Inferior parietal cortex (tissue), 1 donor: ENCODE measurements around the gene P2RX7.
"Not testable (repeated sequence)": the region's sequence is repeated elsewhere in the genome, so short reads cannot be mapped to it uniquely, and the experiment has no call there.

ENCODE experiments used
- DNase-seq: peaks from one replicate; pipeline ENCODE4 v3.0.0-alpha.2; 2016; ENCODE audit errors: extremely low spot score

The P2RX7 gene

DNA sequence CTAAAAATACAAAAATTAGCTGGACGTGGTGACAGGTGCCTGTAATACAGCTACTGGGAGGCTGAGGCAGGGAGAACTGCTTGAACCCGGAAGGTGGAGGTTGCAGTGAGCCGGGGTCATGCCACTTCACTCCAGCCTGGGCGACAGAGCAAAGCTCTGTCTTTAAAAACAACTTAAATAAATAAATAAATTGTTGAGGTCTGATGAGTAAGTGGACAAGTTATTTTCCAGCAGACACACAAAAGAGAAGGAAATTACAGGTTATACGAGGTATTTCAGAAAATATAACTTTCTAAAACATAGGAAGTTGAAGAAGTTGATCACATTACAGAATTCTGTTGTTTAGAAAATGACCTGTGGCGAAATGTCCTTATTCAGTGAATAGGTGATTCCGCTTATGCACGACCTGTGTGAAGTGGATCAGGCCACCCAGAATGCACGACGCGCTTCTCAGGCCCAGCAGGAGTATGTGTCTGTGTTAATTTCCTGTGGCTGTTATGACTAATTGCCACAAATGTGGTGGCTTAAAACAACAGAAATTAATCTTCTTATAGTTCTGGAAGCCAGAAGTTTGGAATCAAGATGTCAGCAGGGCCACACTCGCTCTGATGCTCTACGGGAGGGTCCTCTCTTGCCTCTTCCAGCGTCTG lies 38.1 kb downstream of the P2RX7 start:
- DNase-seq: no peak

DNA sequence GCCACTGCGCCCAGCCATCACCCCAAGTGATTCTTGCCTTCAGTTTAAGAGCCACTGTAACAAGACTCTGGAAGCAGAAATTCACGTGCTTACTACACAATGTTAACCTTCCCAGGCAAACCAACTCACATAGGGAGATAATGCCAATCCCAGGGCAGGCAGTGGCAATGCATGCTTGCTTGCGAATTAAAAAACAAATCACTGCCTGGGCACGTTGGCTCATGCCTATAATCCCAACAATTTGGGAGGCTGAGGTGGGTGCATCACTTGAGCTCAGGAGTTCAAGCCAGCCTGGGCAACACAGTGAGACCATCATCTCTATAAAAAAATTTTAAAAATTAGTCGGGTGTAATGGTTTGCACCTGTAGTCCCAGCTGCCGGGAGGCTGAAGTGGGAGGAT lies 39.5 kb downstream of the P2RX7 start:
- no peak for DNase-seq

- DNase-seq: peak; percentile 76
Measured at GRCh38 chr12:121175383-121176119, 42.9 kb downstream of the P2RX7 start.

- no peak for DNase-seq
Measured at GRCh38 chr12:121176826-121177529, 44.3 kb downstream of the P2RX7 start.

DNA sequence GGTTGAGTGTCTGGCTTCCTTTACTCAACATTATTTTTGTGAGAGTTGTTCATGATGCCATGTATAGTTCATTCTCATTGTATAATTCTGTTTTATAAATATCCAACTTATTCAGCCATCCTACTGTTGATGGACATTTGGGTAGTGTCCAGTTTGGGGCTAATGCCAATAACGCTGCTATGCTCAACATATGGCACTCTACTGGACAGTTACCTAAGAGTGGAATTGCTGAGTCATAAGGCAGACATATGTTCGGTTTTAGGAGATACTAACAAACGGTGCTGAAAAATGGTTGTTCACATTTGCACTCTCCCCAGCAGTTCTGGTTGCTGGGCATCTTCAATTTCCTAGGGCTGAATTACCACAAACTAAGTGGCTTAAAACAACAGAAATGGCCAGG lies 48.5 kb downstream of the P2RX7 start:
- peak; percentile 60 for DNase-seq

DNA sequence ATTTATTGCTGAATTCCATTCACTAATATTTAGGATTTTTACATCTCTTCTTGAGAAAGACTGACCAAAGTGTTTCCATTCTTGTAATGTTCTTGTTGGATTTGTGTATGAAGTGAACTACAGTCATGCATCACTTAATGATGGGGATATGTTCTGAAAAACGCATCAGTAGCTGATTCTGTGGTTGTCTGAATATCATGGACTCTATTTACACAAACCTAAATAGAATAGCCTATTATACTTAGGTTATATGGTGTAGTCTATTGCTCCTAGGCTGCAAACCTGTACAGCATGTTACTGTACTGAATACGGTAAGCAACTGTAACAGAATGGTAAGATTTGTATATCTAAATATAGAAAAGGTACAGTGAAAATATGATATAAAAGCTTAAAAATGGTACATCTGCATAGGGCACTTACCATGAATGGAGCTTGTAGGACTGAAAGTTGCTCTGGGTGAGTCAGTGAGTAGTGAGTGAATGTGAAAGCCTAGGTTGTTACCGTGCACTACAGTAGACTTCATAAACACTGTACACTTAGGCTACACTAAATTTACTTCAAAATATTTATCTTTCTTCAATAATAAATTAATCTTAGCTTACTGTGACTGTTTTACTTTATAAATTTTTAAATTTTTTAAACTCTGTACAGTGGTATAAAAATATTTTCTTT lies 49.7 kb downstream of the P2RX7 start:
- no peak for DNase-seq

DNA sequence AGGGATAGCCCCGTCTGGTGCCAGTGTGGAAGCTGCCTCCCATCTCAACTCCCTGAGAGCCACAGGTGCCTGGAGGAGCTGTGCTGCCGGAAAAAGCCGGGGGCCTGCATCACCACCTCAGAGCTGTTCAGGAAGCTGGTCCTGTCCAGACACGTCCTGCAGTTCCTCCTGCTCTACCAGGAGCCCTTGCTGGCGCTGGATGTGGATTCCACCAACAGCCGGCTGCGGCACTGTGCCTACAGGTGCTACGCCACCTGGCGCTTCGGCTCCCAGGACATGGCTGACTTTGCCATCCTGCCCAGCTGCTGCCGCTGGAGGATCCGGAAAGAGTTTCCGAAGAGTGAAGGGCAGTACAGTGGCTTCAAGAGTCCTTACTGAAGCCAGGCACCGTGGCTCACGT lies 51.7 kb downstream of the P2RX7 start:
- no peak for DNase-seq

DNA sequence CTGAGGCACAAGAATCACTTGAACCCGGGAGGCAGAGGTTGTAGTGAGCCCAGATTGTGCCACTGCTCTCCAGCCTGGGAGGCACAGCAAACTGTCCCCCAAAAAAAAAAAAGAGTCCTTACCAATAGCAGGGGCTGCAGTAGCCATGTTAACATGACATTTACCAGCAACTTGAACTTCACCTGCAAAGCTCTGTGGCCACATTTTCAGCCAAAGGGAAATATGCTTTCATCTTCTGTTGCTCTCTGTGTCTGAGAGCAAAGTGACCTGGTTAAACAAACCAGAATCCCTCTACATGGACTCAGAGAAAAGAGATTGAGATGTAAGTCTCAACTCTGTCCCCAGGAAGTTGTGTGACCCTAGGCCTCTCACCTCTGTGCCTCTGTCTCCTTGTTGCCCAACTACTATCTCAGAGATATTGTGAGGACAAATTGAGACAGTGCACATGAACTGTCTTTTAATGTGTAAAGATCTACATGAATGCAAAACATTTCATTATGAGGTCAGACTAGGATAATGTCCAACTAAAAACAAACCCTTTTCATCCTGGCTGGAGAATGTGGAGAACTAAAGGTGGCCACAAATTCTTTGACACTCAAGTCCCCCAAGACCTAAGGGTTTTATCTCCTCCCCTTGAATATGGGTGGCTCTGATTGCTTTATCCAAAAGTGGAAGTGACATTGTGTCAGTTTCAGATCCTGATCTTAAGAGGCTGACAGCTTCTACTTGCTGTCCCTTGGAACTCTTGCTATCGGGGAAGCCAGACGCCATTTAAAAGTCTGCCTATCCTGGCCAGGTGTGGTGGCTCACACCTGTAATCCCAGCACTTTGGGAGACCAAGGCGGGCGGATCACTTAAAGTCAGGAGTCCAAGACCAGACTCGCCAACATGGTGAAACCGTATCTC lies 52.6 kb downstream of the P2RX7 start:
- DNase-seq: no peak

DNA sequence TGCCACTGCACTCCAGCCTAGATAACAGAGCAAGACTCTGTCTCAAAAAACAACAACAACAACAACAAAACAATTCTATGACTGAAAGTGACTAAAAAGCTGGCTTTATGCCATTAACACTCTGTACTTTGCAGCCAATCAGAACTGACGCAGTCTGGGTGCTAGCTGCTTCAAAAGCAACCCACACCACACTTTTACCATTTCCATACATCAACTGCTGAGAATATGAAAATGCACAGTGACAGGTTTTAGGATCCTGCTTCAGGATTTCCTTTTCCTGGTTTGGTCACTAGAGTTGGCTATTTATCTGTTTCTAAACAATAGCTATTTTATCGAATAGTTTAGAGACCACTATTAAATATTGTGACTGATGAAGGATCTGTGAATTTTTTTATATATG lies 54.1 kb downstream of the P2RX7 start:
- DNase-seq: no peak

DNA sequence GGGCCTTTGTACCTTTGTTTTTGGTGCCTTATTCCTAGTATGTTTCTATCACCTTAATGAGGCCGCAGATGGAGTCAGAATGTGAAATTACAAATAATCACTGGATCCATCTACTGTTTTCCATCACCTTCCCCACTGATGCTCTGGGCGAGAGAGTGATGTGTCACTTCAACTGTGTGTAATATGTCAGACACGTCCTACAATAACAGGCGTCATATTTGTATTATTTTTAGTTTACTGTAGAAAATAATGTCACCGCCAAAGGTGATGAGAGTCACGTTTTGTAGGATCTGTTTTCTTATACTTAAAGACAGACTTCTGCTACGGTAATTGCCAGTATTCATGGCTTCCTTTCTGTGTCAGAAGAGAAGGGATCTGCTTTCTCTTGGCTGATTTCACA lies 54.8 kb downstream of the P2RX7 start:
- DNase-seq: no peak

- DNase-seq: no peak
Measured at GRCh38 chr12:121188227-121188626, 55.6 kb downstream of the P2RX7 start.

- no peak for DNase-seq
Measured at GRCh38 chr12:121189131-121189530, 56.5 kb downstream of the P2RX7 start.

- no peak for DNase-seq
Measured at GRCh38 chr12:121189619-121190155, 57.0 kb downstream of the P2RX7 start.

DNA sequence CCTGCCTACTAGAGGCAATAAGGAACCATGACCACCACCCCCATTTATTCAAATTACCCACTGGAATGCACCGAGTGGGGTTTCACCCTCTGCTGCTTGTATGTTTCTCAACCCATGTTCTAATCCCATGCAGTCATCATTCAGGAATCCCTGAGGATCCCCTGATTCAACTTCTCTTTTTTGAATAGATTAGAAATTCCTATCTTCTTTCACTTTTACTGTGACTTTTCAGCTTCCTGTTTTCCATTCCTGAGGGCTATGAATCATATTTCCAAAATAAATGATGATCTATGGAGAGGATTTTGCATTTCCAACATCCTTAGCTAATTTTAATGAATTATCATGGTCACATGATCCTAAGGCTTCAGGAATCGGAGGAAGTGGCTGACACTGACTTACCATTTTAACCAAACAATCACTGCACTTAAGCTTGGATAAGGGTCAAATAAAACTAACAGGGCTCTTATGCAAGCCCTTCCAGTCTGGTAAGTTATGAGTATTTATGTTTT lies 57.9 kb downstream of the P2RX7 start:
- DNase-seq: no peak

DNA sequence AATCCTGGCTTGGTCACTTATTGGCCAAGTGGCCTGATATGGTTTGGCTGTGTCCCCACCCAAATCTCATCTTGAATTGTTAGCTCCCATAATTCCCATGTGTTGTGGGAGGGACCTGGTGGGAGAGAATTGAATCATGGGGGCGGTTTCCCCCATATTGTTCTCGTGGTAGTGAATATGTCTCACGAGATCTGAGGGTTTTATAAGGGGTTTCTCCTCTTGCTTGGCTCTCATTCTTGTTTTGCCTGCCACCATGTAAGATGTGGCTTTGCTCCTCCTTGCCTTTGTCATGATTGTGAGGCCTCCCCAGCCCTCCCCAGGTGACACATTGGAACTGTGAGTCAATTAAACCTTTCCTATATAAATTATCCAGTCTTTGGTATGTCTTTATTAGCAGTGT lies 58.5 kb downstream of the P2RX7 start:
- no peak for DNase-seq

DNA sequence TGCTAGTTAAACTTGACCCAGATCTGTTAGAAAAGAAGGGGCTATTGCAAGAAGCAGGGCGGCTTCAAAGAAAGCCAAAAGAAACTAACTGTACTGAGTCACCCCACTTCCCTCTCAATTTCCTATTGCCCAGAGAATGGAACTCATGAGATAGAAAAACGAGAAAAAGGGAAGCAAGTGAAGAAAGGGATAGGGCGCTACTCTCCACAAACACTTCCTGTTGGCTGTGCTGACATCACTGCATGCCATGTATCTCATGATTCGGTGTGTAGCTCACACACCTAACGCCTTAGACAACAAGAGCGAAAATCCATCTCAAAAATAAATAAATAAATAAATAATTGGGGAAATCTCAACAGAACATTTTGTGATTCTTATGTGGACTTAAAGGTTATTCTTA lies 64.2 kb downstream of the P2RX7 start:
- no peak for DNase-seq

DNA sequence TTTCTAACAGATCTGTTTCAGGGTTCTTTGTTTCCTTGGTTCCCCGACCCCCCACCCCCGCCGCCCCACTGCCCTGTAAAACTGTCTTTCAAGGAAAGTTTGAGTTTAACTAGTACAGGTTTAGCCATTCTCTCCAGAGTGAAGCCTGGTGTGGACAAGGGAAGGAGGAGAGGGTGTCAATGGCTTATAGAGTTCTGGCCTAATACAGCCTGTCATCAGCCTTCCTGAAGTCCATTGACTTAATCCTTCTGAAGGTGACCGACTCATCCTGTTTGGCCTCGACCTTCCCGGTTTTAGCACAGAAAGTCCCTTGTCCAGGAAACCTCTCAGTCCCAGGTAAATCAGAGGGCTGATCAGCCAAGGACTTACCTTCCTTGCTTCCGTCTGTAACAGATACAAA lies 66.3 kb downstream of the P2RX7 start:
- DNase-seq: no peak

- DNase-seq: not testable (repeated sequence)
Measured at GRCh38 chr12:121201140-121201539, 68.5 kb downstream of the P2RX7 start.

- no peak for DNase-seq
Measured at GRCh38 chr12:121202407-121203355, 70.0 kb downstream of the P2RX7 start.

- DNase-seq: no peak
Measured at GRCh38 chr12:121203482-121203881, 70.8 kb downstream of the P2RX7 start.
